ENCODE measurements around the gene WNT4. TPM values are rescaled to one million over a fixed set of nuclear protein-coding genes. Genes with fewer than 3 reads are reported as not detected.

Gene WNT4
- total RNA-seq, 4 donors from 2014 or later, result 0.42 to 1.1 TPM; not detected in 2

DNA sequence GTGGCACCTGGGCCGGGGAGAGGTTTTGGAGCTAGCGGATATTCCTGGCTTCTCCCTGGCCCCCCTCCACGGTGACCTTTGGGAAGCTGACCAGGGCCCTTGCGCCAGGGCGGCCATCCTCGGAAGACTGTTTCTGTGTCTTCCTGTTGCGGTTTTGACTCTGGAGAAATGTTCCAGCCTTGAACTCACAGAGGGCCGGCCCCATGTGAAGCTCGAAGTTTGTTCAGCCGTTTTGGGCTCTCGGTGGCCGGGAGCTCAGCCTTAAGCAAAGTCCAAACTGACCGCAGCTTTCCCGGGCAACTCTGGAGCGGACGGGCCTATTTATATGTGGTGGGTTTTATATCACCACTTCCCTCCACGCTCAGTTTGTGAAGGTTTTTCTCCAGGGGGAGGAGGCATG lies 17.0 kb upstream of the WNT4 start:
- Histone ChIP-seq H3K4me1 (no peaks in the 10 kb centered on the region), H3K36me3 (no peaks in the 10 kb centered on the region), H3K4me3 (no peak overlapping the region), H3K9me3 (no peaks in the 10 kb centered on the region), H3K27ac (no peak overlapping the region), H3K27me3 (no peaks in the 10 kb centered on the region)
- no peak for TF ChIP-seq POLR2A (IDR thresholded peaks at IDR 0.05)
- TF ChIP-seq, protein P1, sequence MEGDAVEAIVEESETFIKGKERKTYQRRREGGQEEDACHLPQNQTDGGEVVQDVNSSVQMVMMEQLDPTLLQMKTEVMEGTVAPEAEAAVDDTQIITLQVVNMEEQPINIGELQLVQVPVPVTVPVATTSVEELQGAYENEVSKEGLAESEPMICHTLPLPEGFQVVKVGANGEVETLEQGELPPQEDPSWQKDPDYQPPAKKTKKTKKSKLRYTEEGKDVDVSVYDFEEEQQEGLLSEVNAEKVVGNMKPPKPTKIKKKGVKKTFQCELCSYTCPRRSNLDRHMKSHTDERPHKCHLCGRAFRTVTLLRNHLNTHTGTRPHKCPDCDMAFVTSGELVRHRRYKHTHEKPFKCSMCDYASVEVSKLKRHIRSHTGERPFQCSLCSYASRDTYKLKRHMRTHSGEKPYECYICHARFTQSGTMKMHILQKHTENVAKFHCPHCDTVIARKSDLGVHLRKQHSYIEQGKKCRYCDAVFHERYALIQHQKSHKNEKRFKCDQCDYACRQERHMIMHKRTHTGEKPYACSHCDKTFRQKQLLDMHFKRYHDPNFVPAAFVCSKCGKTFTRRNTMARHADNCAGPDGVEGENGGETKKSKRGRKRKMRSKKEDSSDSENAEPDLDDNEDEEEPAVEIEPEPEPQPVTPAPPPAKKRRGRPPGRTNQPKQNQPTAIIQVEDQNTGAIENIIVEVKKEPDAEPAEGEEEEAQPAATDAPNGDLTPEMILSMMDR (IDR thresholded peaks at IDR 0.05 in 4 of 5, conservative IDR thresholded peaks at IDR 0.05 in 1 of 5), result no peak
- DNase-seq, result no peak
- in situ Hi-C loops (cut with MboI; ENCODE audit: low sequenced_read_pairs in 4 of 4) (no loop called here), intact Hi-C loops (cut with DNase I; ENCODE audit: low total_unique reads) (no loop called here)
- ATAC-seq, result no peak

DNA sequence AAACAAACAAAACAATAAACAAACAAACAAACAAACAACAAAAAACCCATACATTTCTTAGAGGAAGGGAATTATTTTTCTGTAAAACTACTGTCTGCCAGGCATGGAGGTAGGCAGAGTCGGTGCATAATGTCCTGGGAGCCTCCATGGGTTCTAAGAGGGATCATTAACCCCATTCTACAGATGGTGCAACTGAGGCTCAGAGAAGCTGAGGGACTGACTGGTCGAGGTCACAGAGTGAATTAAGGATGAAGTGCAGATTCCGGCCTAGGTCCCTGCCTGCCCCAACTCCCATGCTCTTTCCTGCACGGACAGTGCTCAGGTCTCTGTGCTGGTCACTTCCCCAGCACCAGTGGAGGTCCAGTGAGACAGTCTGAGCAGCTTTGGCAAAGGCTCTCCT lies 15.8 kb upstream of the WNT4 start:
- DNase-seq, result no peak
- H3K27ac ChIP-seq, result no peak overlapping the region
- H3K4me1 ChIP-seq, result no peaks in the 10 kb centered on the region

DNA sequence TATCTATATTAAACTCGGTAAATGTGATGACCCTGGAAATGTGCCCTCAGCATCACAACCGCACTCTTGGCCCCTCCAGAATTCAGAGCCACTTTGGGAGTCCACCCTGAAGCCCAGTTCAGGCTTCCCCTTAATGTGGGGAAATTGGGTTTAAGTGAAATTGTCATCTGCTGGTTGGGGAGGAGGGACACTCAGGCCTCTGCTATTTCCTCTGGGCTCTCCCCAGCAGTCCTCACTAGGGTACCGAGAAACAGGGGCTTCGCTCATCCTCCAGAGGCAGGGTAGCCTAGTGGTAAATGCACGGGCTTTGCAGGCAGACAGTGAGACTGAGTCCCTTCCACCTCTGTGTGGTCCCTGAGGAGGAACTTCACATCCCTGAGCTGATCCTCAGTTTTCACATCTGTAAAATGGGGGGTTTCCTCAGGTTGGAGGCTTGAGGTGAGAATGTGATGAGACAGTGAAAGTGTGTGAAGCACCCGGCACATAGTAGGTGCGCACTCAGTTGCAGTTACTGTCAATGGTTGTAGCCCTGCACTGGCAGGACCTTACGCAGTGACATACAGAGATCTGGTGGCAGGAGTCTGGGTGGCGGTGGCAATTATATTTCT lies 14.6 kb upstream of the WNT4 start:
- H3K9me3 ChIP-seq, result no peaks in the 10 kb centered on the region
- no peak overlapping the region for H3K27ac ChIP-seq
- in situ Hi-C loops (cut with MboI; ENCODE audit: low sequenced_read_pairs in 4 of 4), result no loop called here
- no peaks in the 10 kb centered on the region for H3K4me1 ChIP-seq
- intact Hi-C loops (cut with DNase I; ENCODE audit: low total_unique reads), result no loop called here
- H3K27me3 ChIP-seq, result no peaks in the 10 kb centered on the region
- ATAC-seq, result no peak
- no peak for TF ChIP-seq POLR2A (IDR thresholded peaks at IDR 0.05)
- TF ChIP-seq, protein P1 (IDR thresholded peaks at IDR 0.05 in 4 of 5, conservative IDR thresholded peaks at IDR 0.05 in 1 of 5), result no peak
- no peaks in the 10 kb centered on the region for H3K36me3 ChIP-seq
- no peak for DNase-seq
- H3K4me3 ChIP-seq, result no peak overlapping the region

More for the DNA sequence above, 15.8 kb upstream of the WNT4 start:
- no peak for ATAC-seq
- no peaks in the 10 kb centered on the region for H3K9me3 ChIP-seq
- H3K27me3 ChIP-seq, result no peaks in the 10 kb centered on the region
- no peaks in the 10 kb centered on the region for H3K36me3 ChIP-seq
- intact Hi-C loops (cut with DNase I; ENCODE audit: low total_unique reads) (no loop called here), in situ Hi-C loops (cut with MboI; ENCODE audit: low sequenced_read_pairs in 4 of 4) (no loop called here)
- TF ChIP-seq, protein P1 (IDR thresholded peaks at IDR 0.05 in 4 of 5, conservative IDR thresholded peaks at IDR 0.05 in 1 of 5), result no peak
- no peak for TF ChIP-seq POLR2A (IDR thresholded peaks at IDR 0.05)
- no peak overlapping the region for H3K4me3 ChIP-seq

- ATAC-seq (no peak), DNase-seq (no peak)
- no peak overlapping the region for H3K4me3 ChIP-seq
- in situ Hi-C loops (cut with MboI; ENCODE audit: low sequenced_read_pairs in 4 of 4) (no loop called here), intact Hi-C loops (cut with DNase I; ENCODE audit: low total_unique reads) (no loop called here)
- no peaks in the 10 kb centered on the region for H3K9me3 ChIP-seq
- no peaks in the 10 kb centered on the region for H3K27me3 ChIP-seq
- H3K27ac ChIP-seq, result no peak overlapping the region
- H3K36me3 ChIP-seq, result no peaks in the 10 kb centered on the region
- TF ChIP-seq, protein P1 (IDR thresholded peaks at IDR 0.05 in 4 of 5, conservative IDR thresholded peaks at IDR 0.05 in 1 of 5), result no peak
- no peak for TF ChIP-seq POLR2A (IDR thresholded peaks at IDR 0.05)
- H3K4me1 ChIP-seq, result no peaks in the 10 kb centered on the region
These were observed 12.6 kb upstream of the WNT4 start for GRCh38 chr1:22155517-22155916.

DNA sequence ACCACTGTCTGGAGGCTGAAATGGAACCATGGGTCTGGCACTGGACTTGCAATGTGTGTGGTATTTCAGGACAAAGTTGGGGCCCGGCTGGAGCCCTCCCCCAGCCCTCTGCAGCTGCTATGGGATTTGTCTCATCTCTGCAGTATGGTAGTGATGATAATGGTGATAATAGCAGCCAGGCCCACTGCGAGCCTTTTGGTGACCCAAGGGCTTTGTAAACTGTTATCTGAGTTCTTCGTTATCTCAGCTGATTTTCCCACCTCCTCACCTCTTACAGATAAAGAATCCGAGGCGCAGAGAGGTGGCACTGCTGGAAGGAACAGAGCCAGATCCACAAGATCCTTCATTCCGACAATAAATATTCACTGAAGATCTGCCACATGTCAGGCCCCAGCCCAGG lies 11.7 kb upstream of the WNT4 start:
- in situ Hi-C loops (cut with MboI; ENCODE audit: low sequenced_read_pairs in 4 of 4), result no loop called here
- no peaks in the 10 kb centered on the region for H3K36me3 ChIP-seq
- no peaks in the 10 kb centered on the region for H3K9me3 ChIP-seq
- intact Hi-C loops (cut with DNase I; ENCODE audit: low total_unique reads), result no loop called here
- no peaks in the 10 kb centered on the region for H3K4me1 ChIP-seq
- TF ChIP-seq POLR2A (IDR thresholded peaks at IDR 0.05), result no peak
- TF ChIP-seq, protein P1 (IDR thresholded peaks at IDR 0.05 in 4 of 5, conservative IDR thresholded peaks at IDR 0.05 in 1 of 5), result no peak
- no peak overlapping the region for H3K27ac ChIP-seq
- ATAC-seq (no peak), DNase-seq (no peak)
- H3K27me3 ChIP-seq, result peaks cover 0 to 3% (median 0%) of the 10 kb centered on the region in 3 donors
- no peak overlapping the region for H3K4me3 ChIP-seq

Data from gastrocnemius medialis (tissue), 4 donors.